Measurements from ENCODE around the gene SELENOP. TPM values are rescaled to one million over a fixed set of nuclear protein-coding genes. Genes with fewer than 3 reads are reported as not detected.

Gene SELENOP
- total RNA-seq, 1 experiment from 2014 or later, result 8.5 TPM

- H4K20me1 ChIP-seq (ENCODE audit: control insufficient read depth, insufficient read depth, insufficient read length), result no peaks in the 10 kb centered on the region
- Mint-ChIP-seq H3K27ac (no peak overlapping the region), H3K4me3 (no peak overlapping the region), H3K27me3 (ENCODE audit: low read depth) (no peaks in the 10 kb centered on the region), H3K9me3 (no peaks in the 10 kb centered on the region; a peak in 1 of 5 replicates), H3K4me1 (no peaks in the 10 kb centered on the region), H3K36me3 (ENCODE audit: insufficient read depth in 1 of 3, low read depth in 3 of 3) (no peaks in the 10 kb centered on the region)
- no peaks in the 10 kb centered on the region for H3K9me3 ChIP-seq (ENCODE audit: control insufficient read depth, low read depth, low read length)
- no peaks in the 10 kb centered on the region for H3K27me3 ChIP-seq (ENCODE audit: insufficient read depth, low read length)
- no peak overlapping the region for H3K4me2 ChIP-seq (ENCODE audit: insufficient read depth, insufficient read length, low read length)
- no peak overlapping the region for H2AK5ac ChIP-seq (ENCODE audit: insufficient read length, low read length)
- H4K5ac ChIP-seq (ENCODE audit: insufficient read length, low read depth, low read length), result no peak overlapping the region
- no peak overlapping the region for H4K8ac ChIP-seq (replicated peaks; ENCODE audit: insufficient read length, low read depth, low read length)
- H3K14ac ChIP-seq (ENCODE audit: insufficient read depth, low read length), result no peak overlapping the region
- no peaks in the 10 kb centered on the region for H3K23me2 ChIP-seq (ENCODE audit: insufficient read length, low read depth, low read length, poor library complexity, severe bottlenecking)
- H2BK15ac ChIP-seq (ENCODE audit: low read depth, low read length), result no peak overlapping the region
- TF ChIP-seq, protein P1, sequence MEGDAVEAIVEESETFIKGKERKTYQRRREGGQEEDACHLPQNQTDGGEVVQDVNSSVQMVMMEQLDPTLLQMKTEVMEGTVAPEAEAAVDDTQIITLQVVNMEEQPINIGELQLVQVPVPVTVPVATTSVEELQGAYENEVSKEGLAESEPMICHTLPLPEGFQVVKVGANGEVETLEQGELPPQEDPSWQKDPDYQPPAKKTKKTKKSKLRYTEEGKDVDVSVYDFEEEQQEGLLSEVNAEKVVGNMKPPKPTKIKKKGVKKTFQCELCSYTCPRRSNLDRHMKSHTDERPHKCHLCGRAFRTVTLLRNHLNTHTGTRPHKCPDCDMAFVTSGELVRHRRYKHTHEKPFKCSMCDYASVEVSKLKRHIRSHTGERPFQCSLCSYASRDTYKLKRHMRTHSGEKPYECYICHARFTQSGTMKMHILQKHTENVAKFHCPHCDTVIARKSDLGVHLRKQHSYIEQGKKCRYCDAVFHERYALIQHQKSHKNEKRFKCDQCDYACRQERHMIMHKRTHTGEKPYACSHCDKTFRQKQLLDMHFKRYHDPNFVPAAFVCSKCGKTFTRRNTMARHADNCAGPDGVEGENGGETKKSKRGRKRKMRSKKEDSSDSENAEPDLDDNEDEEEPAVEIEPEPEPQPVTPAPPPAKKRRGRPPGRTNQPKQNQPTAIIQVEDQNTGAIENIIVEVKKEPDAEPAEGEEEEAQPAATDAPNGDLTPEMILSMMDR (conservative IDR thresholded peaks at IDR 0.05), result no peak
- no peak for DNase-seq
- no peak overlapping the region for H3K56ac ChIP-seq (ENCODE audit: insufficient read length, low read depth, low read length)
- no peaks in the 10 kb centered on the region for H3K79me2 ChIP-seq (ENCODE audit: insufficient read depth, low read length)
- no CpG with 5 or more reads among the region's 1 CpG for WGBS (ENCODE audit: extremely low coverage, insufficient read length, low lambda C conversion rate)
- no peak overlapping the region for H2BK120ac ChIP-seq (ENCODE audit: low read depth, low read length, poor library complexity, severe bottlenecking)
- H3K23ac ChIP-seq (ENCODE audit: insufficient read length, low read depth, low read length), result no peak overlapping the region
- no peak overlapping the region for H3K4ac ChIP-seq (ENCODE audit: low read depth, low read length)
- H2BK5ac ChIP-seq (ENCODE audit: insufficient read length, low read length), result no peak overlapping the region
- H3K18ac ChIP-seq (ENCODE audit: insufficient read length, low read depth, low read length), result no peak overlapping the region
- H3K4me1 ChIP-seq (ENCODE audit: insufficient read depth, low read length), result no peaks in the 10 kb centered on the region
- no peak overlapping the region for H4K91ac ChIP-seq (ENCODE audit: insufficient read length, low read depth, low read length)
- H3T11ph ChIP-seq (ENCODE audit: low read length), result no peak overlapping the region
- no peak overlapping the region for H3K27ac ChIP-seq (ENCODE audit: insufficient read length, low read depth, low read length)
- no peak overlapping the region for H2AFZ ChIP-seq (ENCODE audit: low read length)
- H3K9ac ChIP-seq (ENCODE audit: extremely low read depth, insufficient read length, low read length), result no peak overlapping the region
- H2BK20ac ChIP-seq (ENCODE audit: low read depth, low read length, poor library complexity, severe bottlenecking), result no peak overlapping the region
- H2BK12ac ChIP-seq (ENCODE audit: insufficient read length, low read depth, low read length), result no peak overlapping the region
- H3K79me1 ChIP-seq (ENCODE audit: insufficient read depth, low read depth, low read length, poor library complexity, severe bottlenecking), result no peaks in the 10 kb centered on the region
These were observed 43.6 kb downstream of the SELENOP start for GRCh38 chr5:42768106-42768504.
